ENCODE results near the gene BRF1.

The BRF1 gene

GRCh38 chr14:105219753-105220152 is 81.0 kb downstream of the BRF1 start:
- no peaks in the 10 kb centered on the region for H3K4me1 Mint-ChIP-seq (ENCODE audit: low read depth)
- no peak overlapping the region for H3K27ac Mint-ChIP-seq
- no peak for DNase-seq (ENCODE audit: low spot score)
- H3K27me3 Mint-ChIP-seq (ENCODE audit: low read depth), result no peaks in the 10 kb centered on the region
- no peak overlapping the region for H3K4me3 Mint-ChIP-seq
- peaks cover 20% of the 10 kb centered on the region for H3K36me3 Mint-ChIP-seq (ENCODE audit: low read depth)
- H3K9me3 Mint-ChIP-seq, result no peaks in the 10 kb centered on the region

- no peaks in the 10 kb centered on the region for H3K4me1 Mint-ChIP-seq (ENCODE audit: low read depth)
- no peaks in the 10 kb centered on the region for H3K9me3 Mint-ChIP-seq
- H3K36me3 Mint-ChIP-seq (ENCODE audit: low read depth), result peaks cover 17% of the 10 kb centered on the region
- no peaks in the 10 kb centered on the region for H3K27me3 Mint-ChIP-seq (ENCODE audit: low read depth)
- no peak overlapping the region for H3K27ac Mint-ChIP-seq
- DNase-seq (ENCODE audit: low spot score), result no peak
- H3K4me3 Mint-ChIP-seq, result no peak overlapping the region
Measured at GRCh38 chr14:105219043-105219612, 81.7 kb downstream of the BRF1 start.

- peaks cover 17% of the 10 kb centered on the region for H3K36me3 Mint-ChIP-seq (ENCODE audit: low read depth)
- DNase-seq (ENCODE audit: low spot score), result no peak
- no peak overlapping the region for H3K27ac Mint-ChIP-seq
- H3K4me3 Mint-ChIP-seq, result no peak overlapping the region
- no peaks in the 10 kb centered on the region for H3K27me3 Mint-ChIP-seq (ENCODE audit: low read depth)
- no peaks in the 10 kb centered on the region for H3K9me3 Mint-ChIP-seq
- H3K4me1 Mint-ChIP-seq (ENCODE audit: low read depth), result no peaks in the 10 kb centered on the region
Measured at GRCh38 chr14:105218611-105219010, 82.2 kb downstream of the BRF1 start.

- Mint-ChIP-seq H3K27me3 (ENCODE audit: low read depth) (no peaks in the 10 kb centered on the region), H3K9me3 (no peaks in the 10 kb centered on the region), H3K4me1 (ENCODE audit: low read depth) (no peaks in the 10 kb centered on the region), H3K36me3 (ENCODE audit: low read depth) (peaks cover 17% of the 10 kb centered on the region), H3K27ac (no peak overlapping the region), H3K4me3 (no peak overlapping the region)
- no peak for DNase-seq (ENCODE audit: low spot score)
Measured at GRCh38 chr14:105217774-105218173, 83.0 kb downstream of the BRF1 start.

- Mint-ChIP-seq H3K4me1 (ENCODE audit: low read depth) (no peaks in the 10 kb centered on the region), H3K27ac (no peak overlapping the region), H3K36me3 (ENCODE audit: low read depth) (peaks cover 14% of the 10 kb centered on the region), H3K4me3 (no peak overlapping the region), H3K9me3 (no peaks in the 10 kb centered on the region), H3K27me3 (ENCODE audit: low read depth) (no peaks in the 10 kb centered on the region)
- no peak for DNase-seq (ENCODE audit: low spot score)
Measured at GRCh38 chr14:105216490-105217247, 84.1 kb downstream of the BRF1 start.

GRCh38 chr14:105215602-105216001 is 85.2 kb downstream of the BRF1 start:
- no peaks in the 10 kb centered on the region for H3K27me3 Mint-ChIP-seq (ENCODE audit: low read depth)
- no peak overlapping the region for H3K4me3 Mint-ChIP-seq
- no peaks in the 10 kb centered on the region for H3K9me3 Mint-ChIP-seq
- H3K36me3 Mint-ChIP-seq (ENCODE audit: low read depth), result peaks cover 10% of the 10 kb centered on the region
- no peak overlapping the region for H3K27ac Mint-ChIP-seq
- H3K4me1 Mint-ChIP-seq (ENCODE audit: low read depth), result no peaks in the 10 kb centered on the region
- DNase-seq (ENCODE audit: low spot score), result no peak

DNA sequence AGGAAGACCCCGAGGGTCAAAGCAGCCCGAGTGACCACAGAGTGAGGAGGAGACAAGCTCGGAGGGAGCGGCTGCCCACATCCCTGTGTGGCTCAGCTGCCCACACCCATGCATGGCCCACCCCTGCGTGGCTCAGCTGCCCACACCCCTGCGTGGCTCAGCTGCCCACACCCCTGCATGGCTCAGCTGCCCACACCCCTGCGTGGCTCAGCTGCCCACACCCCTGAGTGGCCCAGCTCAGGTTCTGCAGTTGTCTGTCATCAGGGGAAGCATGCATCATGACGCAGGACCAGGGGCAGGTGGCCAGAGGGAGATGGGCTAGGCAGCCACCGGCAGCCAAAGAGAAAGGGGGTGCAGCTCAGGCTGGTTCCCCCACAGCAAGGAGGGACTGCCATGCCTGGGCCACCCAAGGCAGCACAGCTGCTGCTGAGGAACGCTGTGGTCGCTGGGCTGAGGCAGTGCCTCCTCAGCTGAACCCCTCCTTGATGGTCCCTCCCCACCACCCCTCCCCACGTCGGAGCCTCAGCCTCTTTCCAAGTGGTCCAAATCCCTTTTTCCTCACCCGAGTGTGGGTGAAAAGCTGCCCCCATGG is 86.4 kb downstream of the BRF1 start:
- Mint-ChIP-seq H3K36me3 (ENCODE audit: low read depth) (peaks cover 8% of the 10 kb centered on the region), H3K27ac (no peak overlapping the region)

GRCh38 chr14:105213361-105213760 is 87.4 kb downstream of the BRF1 start:
- no peaks in the 10 kb centered on the region for H3K27me3 Mint-ChIP-seq (ENCODE audit: low read depth)
- H3K4me1 Mint-ChIP-seq (ENCODE audit: low read depth), result no peaks in the 10 kb centered on the region
- DNase-seq (ENCODE audit: low spot score), result no peak
- no peaks in the 10 kb centered on the region for H3K9me3 Mint-ChIP-seq
- H3K36me3 Mint-ChIP-seq (ENCODE audit: low read depth), result peaks cover 6% of the 10 kb centered on the region
- H3K4me3 Mint-ChIP-seq, result no peak overlapping the region
- H3K27ac Mint-ChIP-seq, result no peak overlapping the region

More for the DNA sequence above, 86.4 kb downstream of the BRF1 start:
- Mint-ChIP-seq H3K4me3 (no peak overlapping the region), H3K9me3 (no peaks in the 10 kb centered on the region), H3K4me1 (ENCODE audit: low read depth) (no peaks in the 10 kb centered on the region), H3K27me3 (ENCODE audit: low read depth) (no peaks in the 10 kb centered on the region)
- DNase-seq (ENCODE audit: low spot score), result no peak

- no peak overlapping the region for H3K4me3 Mint-ChIP-seq
- peaks cover 6% of the 10 kb centered on the region for H3K36me3 Mint-ChIP-seq (ENCODE audit: low read depth)
- no peak overlapping the region for H3K27ac Mint-ChIP-seq
- no peaks in the 10 kb centered on the region for H3K4me1 Mint-ChIP-seq (ENCODE audit: low read depth)
- H3K27me3 Mint-ChIP-seq (ENCODE audit: low read depth), result no peaks in the 10 kb centered on the region
- H3K9me3 Mint-ChIP-seq, result no peaks in the 10 kb centered on the region
- no peak for DNase-seq (ENCODE audit: low spot score)
Measured at GRCh38 chr14:105212541-105213300, 88.1 kb downstream of the BRF1 start.

GRCh38 chr14:105211758-105212089 is 89.1 kb downstream of the BRF1 start:
- H3K27me3 Mint-ChIP-seq (ENCODE audit: low read depth), result no peaks in the 10 kb centered on the region
- H3K9me3 Mint-ChIP-seq, result no peaks in the 10 kb centered on the region
- H3K4me3 Mint-ChIP-seq, result no peak overlapping the region
- no peak overlapping the region for H3K27ac Mint-ChIP-seq
- DNase-seq (ENCODE audit: low spot score), result no peak
- peaks cover 6% of the 10 kb centered on the region for H3K36me3 Mint-ChIP-seq (ENCODE audit: low read depth)
- no peaks in the 10 kb centered on the region for H3K4me1 Mint-ChIP-seq (ENCODE audit: low read depth)

DNA sequence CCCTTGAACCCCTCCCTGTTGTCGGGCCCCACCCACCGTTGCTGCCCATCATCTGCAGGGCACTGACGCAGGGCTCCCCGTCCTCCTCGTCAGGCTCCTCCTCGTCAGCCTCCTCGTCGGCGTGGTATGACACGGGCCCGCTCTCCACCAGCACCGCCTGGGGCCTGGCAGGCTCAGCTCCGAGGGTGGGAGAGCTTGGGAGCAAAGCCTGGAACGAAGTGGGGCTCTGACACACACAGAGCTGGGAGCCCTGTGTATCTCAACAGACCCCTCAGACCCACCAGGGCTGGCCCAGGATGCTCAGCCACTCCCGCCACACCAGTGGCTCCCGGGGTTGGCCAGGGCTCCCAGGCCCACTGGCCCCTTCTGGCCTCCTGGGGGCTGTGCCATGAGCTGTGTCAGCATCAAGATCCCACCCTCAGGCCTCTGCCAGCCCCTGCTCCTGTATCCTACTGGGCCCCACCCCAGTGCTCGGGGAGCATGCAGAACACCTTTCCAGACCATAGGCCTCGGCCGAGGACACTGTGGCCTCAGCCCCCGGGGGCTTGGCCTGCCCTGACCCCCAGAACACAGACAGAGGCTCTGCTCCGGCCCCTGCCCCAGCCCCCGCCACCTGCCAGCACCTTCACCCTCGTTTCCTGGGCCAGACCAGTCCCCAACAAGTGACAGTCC is 89.6 kb downstream of the BRF1 start:
- Mint-ChIP-seq H3K4me1 (ENCODE audit: low read depth) (no peaks in the 10 kb centered on the region), H3K9me3 (no peaks in the 10 kb centered on the region), H3K27me3 (ENCODE audit: low read depth) (no peaks in the 10 kb centered on the region), H3K36me3 (ENCODE audit: low read depth) (peaks cover 6% of the 10 kb centered on the region), H3K4me3 (no peak overlapping the region), H3K27ac (no peak overlapping the region)
- DNase-seq (ENCODE audit: low spot score), result no peak

DNA sequence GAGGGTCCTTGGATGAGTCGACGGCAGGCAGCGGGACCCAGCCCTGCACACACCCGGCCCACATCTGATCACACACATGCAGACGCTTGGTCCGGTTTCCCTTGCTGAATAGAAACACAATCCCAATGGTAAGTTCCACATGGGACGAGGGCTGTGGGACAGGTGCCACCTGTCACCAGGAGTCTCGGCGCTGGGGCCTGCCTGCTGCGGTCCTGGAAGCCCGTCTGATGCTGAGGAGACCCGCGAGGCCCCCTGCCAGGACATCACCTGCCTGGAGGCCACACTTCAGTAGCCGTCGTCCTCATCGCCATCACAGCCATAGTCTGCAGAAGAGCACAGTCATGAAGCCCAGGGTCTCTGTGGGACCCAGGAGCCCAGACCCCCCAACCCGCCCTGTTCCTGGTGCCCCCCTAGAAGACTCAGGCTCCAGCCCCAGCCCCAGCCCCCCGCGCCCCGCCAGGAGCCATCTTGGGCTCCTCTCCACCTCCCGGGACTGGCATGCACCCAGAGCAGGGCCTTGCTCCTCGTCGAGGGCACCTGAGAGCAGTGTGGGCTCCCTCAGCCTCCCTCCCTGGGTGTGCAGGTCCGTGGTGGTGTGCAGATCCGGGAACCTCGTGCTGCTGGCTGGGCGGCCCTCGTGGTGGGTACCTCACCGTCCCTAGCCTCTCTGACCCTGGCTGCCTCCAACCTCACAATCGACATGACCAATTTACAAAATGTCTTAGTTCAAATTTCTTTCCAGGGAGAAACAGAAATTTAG is 90.4 kb downstream of the BRF1 start:
- Mint-ChIP-seq H3K36me3 (ENCODE audit: low read depth) (no peaks in the 10 kb centered on the region), H3K27ac (no peak overlapping the region), H3K27me3 (ENCODE audit: low read depth) (no peaks in the 10 kb centered on the region), H3K4me3 (no peak overlapping the region), H3K9me3 (no peaks in the 10 kb centered on the region), H3K4me1 (ENCODE audit: low read depth) (no peaks in the 10 kb centered on the region)
- no peak for DNase-seq (ENCODE audit: low spot score)

- no peaks in the 10 kb centered on the region for H3K36me3 Mint-ChIP-seq (ENCODE audit: low read depth)
- no peak for DNase-seq (ENCODE audit: low spot score)
- H3K27ac Mint-ChIP-seq, result no peak overlapping the region
- no peaks in the 10 kb centered on the region for H3K4me1 Mint-ChIP-seq (ENCODE audit: low read depth)
- H3K9me3 Mint-ChIP-seq, result no peaks in the 10 kb centered on the region
- no peak overlapping the region for H3K4me3 Mint-ChIP-seq
- no peaks in the 10 kb centered on the region for H3K27me3 Mint-ChIP-seq (ENCODE audit: low read depth)
Measured at GRCh38 chr14:105209646-105210045, 91.2 kb downstream of the BRF1 start.

Measured in T-helper 2 cell treated with Interferon-gamma antibody and Interleukin-4, amounts not matched to agents 5 μg/mL and 100 μg/mL, for 36 hours (primary cell).